ENCODE data around the gene PROM2.
A peak's percentile ranks its signal among the peaks of the same experiment; 100 is the strongest.

Gene PROM2

DNA sequence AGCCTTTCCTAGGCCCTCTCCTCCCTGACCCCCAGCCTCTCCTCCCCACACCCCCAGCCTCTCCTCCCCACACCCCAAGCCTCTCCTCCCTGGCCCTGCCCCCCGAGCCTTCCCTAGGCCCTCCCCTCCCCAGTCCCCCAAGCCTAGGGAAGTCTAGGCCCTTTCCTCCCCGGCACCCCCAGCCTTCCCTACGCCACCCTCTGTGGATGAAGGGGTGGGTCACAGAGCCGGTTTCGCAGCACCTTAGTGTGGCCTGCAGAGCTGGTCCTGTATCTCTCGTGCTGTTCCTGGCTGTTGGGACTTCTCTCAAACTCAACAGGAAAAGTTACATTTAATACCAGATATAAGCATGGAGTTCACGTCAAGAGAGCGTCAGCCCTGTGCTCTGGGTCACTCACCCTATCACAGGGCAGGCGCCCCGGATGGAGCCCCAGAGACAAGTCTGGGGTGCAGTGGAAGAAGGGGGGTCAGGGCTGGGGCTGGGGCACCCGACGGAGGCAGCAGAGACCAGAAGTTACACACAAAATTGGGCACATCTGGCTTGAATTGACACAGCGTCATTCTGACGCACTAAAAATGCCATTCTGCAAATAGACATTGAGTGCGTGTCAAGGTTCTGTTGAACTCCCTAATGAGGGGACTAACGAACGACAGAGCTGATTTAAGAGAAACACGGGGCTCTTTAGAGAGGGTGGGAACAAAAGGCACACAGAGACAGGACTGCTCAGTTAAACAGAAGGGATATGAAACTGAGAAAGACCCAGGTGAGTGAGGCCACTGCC lies 46.9 kb downstream of the PROM2 start:
- DNase-seq (ENCODE audit: low read depth in 2 of 2): peak; percentile 86 to 89

DNA sequence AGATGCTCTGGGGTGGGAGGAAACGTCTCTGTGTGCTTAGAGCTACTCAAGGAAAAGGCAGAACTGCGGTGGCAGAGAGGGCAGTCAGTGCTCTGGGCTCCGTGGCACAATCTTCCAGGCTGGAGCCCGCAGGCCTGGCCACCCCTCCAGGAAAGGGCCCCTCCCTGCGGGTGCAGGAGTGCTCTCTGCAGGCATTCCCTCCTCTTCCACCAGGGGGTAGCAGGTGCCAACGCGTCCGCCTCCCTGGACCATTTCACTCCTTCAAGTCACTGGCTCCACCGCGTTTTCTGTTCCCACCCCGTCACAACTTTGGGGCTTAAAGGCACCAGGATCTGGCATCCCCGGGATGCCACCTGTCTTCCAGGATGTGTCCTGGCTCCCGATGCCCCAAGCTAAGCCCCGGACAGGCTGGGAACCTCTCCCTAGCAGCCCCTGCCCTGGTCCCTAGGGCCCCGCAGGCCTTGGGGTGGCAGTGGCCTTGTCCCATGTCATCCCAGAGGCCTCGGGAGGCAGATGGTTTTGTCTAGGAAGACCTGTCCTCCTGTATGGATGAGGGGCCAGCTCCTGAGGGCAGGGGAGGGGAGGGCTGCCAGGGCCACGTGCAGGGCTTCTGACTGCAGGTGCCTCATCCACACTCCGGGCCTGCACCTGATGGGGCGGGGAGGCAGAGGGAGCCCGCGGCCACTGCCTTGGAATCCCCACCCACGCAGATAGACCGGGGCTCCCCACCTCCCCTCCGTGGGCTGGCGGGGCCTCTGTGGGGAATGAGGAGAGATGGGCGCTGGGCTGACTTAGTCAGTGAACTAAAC lies 49.3 kb downstream of the PROM2 start:
- no peak for DNase-seq (ENCODE audit: low read depth in 2 of 2)

DNA sequence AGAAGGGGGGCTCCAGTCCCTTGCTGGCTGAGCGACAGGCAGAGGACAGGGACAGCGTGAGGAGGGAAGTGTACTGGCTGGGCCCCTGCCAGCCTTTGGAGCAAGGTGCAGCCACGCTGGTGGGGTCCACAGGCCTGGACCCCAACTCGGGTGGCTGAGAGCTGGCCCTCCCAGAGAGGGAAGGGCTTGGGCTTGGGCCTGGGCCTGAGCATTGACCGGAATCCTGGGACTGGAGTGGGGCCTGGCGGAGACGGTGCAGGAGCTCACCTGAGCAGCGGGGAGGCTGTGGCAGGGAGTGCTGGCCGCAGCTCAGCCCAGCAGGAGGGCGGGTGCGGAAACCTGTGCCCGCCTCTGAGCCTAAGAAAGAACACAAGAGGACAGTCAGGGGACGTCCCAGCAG lies 50.8 kb downstream of the PROM2 start:
- no peak for DNase-seq (ENCODE audit: low read depth in 2 of 2)

DNA sequence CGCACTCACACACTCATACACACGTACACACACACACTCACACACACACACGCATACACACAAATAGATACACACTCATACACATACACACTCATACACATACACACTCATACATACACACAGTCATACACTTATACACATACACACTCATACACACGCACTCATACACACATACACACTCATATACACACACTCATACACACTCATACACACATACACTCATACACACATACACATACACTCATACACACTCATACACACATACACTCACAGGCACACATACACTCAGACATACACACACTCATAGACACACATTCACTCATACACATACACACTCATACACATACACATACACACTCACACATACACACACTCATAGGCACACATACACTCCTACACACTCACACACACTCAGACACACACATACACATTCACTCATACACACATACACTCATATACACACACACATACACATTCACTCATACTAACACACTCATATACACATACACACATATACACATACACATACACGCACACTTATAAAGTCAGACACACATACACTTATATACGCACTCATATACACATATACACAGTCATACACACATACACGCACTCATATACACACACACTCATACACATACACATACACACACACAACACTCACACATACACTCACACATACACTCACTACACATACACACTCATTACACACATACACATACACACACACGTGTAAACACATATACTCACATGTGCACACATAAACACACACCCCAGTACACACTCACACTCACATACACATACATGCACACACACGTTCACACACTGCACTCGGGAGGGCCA lies 51.6 kb downstream of the PROM2 start:
- no peak for DNase-seq (ENCODE audit: low read depth in 2 of 2)

DNA sequence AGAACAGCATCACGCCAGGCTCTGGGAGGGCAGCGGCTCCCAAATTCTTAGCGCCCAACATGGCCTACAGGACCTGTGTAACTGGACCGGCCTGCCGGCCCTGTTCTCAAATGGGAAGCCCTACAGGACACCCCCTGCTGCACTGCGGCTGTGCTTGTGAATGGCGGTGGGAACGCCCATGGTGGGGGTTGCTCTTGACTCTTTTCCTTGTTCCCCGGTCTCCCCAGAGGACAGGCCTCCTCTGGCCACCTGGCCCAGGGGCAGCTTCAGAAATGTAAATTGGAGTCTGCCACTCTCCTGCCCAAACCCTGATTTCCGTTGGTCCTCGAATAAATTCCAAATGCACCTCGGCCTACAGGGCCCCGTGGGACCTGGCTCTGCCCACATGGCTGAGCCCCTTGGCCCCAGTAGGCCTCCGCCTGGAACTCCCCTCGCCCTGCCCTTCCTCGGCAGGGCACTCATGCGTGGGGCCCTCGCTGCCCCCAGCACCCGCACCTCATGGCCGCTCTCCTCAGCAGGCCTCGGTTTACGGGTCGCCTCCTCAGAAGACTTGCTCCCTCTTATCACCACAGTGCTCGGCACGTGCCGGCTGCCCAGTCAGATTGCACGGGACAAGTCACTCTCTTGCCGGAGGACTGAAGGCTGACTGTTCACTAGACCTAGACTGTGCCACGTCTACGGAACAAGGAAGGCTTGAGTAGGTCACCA lies 52.3 kb downstream of the PROM2 start:
- no peak for DNase-seq (ENCODE audit: low read depth in 2 of 2)

DNA sequence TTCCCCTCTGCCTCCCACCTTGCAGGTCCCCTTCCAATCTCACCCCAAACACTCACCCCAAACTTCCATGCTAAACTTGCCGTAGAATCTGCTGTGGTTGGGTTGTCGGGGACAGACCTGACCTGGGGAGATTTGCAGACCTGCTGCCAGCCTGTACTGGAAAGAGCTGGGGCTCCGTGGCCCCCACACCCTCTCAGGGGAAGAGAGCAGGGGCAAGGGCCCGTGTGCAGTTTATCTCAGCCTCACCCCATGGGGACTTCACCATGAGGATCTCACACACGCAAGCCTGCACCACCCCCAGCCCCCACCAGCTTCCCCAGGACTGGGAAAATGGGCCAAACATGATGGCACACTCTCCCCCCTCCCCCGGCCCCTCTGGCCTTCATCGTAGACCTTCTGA lies 53.6 kb downstream of the PROM2 start:
- DNase-seq (ENCODE audit: low read depth in 2 of 2): no peak

DNA sequence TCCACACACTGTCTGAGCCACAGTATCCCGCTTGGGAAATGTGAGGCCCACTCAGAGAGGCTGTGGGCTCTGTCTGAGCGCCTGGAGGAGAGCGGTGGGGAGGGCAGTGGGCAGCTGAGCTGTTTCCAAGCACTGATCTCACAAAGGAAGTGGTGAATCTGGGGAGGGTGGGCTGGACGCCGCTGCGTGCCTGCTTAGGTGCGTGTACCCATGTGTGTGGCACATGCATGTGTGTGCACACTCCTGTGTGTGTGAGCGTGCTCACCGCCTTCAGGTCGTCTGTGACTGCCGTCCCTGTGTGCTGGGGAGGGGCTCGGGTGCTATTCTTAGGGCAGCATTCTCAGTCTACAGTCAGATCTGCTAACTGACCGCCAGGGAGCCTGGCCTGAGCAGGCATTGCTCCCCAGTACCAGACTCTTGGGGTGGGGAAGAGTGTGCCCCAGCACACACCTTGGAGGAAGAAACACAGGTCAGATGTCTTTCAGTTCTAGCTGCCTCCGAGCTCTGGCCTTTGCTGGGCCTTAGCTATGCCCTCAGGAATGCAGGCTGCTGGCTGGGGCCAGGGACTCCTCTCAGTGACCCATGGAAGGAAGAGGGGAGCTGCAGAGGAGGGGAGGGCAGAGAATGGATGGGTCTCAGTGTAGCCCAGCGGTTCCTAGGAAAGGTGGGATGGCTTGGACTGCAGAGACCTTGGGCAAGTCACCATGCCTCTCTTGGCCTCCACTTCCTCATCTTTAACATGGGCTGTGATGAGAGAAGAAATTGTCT lies 54.3 kb downstream of the PROM2 start:
- DNase-seq (ENCODE audit: low read depth in 2 of 2): no peak

DNA sequence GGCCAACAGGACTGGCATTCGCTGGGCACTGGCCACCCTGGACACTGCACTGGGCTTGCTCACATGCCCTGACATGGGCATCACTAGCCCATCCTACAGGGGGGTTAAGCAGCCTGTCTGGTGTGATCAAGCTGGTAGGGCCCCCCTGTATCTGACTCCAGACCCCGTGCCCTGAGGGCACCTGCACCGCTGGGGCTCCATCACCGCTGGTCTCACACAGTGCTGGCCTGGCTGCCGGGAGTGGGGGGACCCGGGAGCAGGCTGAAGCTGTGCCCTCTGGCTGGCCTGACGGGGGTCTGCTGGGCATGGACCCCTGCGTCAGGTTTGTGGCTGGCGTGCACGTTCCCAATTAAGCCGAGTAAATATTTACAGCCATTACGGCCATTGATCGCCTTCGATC lies 55.2 kb downstream of the PROM2 start:
- no peak for DNase-seq (ENCODE audit: low read depth in 2 of 2)

DNA sequence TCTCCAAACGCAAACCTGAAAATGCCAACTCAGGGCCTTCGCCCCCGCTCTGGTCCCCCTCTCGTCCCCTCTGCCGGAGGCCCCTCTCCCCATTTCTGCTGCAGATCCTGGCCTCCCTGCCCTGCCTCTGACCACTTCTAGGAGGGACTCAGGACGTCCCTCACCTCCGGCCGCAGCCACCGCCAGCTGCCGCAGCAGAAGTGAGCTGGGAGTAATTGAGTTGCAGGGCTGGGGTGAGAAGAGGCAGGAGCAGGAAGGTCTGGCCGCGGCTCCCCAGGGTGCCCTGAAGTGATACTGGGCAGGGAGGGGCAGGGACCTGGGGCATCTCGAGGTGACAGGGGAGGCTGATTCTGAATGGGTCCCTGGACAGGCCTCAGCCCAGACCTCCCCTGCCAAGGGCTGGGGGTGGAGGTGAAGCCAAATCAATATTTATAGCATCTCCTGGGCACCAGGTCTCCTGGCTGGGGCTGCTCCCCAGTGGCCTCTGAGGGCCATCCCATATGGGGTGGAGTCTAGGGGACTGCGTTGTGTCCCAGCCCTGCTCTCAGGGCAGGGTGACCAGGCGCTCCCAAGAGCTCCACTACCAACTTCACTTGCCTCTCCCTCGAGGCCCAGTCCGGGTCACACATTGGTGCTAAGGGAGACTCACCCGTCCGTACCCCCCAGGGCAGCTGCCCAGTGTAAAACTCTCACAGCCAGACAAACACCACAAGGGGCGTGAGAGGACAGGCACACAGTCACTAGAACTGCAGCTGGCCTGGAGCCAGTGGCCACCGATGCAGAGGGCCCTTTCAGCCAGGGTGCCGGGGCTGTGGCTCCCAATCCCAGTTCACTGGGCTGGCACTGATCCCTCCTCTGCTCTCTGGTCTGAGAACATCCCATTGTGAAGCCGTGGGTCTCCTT lies 55.9 kb downstream of the PROM2 start:
- no peak for DNase-seq (ENCODE audit: low read depth in 2 of 2)

DNA sequence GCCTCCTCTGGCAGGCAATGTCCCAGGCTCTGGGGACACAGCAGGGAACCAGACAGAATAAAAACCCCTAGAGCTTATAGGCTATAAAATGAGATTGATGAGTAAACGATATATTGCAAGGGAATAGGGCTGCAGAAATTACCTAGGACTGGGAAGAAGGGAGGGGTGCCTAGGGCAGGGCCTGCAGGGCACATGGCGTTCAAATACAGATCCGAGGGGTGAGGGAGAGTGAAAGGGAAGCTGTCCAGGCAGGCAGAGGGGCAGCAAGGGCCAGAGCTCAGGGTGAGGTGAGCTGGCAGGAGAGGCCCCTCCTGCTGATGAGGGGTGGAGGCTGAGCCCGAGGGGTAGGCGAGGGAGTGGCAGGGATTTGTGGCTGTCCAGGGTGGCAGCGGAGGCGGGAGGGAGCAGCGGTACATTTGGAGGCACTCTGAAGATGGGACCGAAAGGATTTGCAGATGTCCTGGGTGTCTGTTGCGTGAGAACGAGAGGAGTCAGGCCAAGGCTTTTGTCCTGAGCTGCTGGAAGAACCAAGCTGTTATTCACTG lies 56.6 kb downstream of the PROM2 start:
- DNase-seq (ENCODE audit: low read depth in 2 of 2): no peak

DNA sequence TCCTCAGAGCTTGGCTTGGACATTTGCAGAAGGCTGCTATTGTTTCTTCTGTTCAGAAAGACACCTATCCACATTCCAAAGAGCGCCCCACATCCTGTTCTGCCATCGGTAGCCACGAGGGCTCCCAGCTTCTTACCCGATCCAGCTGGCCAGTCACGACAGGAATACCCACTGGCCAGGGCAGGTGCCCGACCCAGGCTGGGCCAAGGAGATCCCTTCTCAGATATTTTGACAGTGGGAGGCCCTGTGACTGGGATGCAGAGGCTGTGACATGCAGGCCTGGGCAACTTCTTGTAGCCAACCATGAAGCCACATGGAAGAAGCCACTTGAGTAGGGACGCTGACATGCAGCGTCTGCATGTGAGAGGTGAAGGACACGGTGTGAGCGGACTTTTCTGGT lies 57.4 kb downstream of the PROM2 start:
- DNase-seq (ENCODE audit: low read depth in 2 of 2): no peak

DNA sequence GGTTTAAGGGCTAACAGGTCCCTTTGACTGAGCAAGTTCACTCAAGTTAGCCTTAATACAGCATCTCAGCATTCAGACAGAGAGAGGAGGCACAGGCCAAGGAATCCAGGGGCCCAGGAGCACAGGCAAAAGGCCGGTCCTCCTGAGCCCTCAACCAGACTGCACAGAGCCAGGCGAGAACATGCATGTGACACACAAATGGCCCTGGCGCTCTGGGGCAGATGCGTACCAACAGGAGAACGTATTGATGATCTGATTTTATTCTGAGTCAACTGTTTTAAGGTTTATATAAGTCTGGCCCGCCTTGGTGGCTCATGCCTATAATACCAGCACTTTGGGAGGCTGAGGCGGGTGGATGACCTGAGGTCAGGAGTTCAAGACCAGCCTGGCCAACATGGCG lies 57.8 kb downstream of the PROM2 start:
- no peak for DNase-seq (ENCODE audit: low read depth in 2 of 2)

DNA sequence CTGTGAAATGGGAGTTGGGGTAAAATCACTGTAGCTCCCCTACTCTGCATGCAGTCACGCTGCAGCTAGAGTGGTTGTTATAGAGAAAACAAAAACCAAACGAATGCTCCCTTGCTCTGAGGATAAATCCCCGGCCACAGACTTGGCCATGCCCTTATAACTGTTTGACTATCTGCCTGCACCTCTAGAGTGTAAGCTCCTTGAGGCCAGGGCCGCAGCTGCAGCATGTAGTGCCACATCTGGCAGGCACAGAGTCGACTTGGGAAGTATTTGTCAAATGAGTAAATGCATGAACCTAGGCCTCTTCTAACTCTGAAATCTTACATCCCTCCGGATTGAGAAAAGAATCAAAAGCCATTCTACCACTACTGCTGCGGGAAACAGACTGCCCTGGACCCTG lies 58.8 kb downstream of the PROM2 start:
- no peak for DNase-seq (ENCODE audit: low read depth in 2 of 2)

DNA sequence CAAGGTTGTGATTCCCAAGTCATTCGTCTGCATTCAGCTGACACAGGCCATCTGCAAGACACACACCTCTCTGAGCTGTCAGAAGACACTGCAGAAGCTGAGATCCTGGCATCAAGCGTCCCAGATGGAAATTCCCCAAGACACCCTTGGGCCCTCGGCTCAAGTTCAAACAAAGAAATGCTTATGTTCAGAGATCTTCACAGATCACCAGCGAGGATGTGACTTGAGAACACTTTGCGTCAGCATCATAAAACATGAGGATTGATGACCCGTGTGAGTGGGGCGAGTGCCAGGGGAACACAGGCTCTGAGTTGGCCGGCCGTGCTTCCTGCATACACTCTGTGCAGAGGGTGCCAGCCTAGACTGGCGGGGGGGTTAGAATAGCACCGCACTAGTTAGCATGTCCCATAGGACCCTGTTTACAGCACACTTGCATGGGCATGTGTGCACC lies 59.7 kb downstream of the PROM2 start:
- DNase-seq (ENCODE audit: low read depth in 2 of 2): peak; percentile 93 to 94

DNA sequence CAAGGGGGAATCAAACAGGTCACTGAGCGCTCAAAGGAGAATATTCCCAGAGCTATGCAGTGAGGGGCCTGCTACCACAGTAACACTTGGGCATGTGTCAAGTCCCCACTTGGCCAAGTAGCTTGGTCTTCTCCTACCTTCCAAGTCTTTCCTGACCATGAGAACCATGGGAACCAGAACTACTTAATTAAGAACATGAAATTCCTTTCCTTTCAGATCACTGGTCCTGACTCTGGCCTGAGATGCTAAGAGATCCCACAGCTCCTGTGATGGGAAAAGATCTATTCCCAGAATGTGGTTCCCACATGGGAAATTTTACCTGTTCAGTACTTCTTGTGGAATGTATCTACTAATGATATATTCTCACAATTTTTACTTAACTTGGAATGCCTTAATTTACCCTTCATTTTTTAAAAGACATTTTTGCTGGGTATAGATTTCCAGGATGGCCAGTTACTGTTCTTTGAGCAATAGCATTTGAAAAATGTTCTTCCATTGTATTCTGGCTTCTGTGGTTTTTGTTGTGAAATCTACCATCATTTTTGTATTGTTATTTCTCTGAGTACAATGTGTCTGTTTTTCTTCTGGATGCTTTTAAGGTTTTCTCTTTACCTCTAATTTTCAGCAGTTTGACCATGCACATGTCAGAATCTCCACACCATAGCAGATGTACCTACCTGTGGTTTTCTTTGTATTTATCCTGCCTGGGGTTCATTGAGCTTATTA lies 60.8 kb downstream of the PROM2 start:
- no peak for DNase-seq (ENCODE audit: low read depth in 2 of 2)

DNA sequence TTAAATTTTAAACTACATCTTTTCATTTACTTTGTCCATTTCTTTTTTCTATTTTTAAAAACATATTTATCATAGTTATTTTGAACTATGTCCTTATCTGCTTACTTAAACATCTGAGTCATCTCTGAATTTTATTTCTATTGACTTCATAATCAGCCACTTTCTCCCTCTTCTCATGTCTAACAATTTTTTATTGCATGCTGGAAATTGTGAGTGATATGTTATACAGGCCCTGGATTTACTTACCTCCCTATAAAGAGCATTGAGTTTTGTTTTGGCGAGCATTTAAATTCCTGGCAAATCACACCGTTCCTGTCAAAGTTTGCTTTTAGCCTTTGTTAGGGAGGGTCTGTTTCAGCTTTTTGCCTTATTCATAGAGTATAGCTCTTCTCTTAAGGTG lies 62.2 kb downstream of the PROM2 start:
- DNase-seq (ENCODE audit: low read depth in 2 of 2): no peak

DNA sequence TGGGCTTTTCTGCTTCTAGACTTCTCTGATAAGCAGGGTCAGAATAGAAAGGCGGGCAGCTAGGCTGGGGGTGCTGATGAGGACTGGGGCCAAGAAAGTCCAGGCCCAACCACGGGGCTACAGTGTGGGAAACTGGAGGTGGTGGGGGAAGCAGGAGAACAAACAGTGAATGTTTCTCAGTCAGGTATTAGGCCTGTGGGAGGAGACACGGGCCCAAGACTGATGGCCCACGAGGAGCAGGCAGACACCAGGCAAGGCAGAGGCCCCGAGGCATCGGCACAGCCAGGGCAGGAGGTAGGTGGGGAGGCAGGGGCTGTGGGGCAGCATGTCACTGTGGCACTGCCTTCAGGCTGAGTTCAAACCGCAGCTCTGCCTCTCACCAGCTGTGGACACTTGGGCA lies 63.6 kb downstream of the PROM2 start:
- no peak for DNase-seq (ENCODE audit: low read depth in 2 of 2)

Data from fibroblast of skin of left quadriceps (primary cell).